ENCODE results near the gene SHISA8. TPM values are rescaled to one million over a fixed set of nuclear protein-coding genes. Genes with fewer than 3 reads are reported as not detected.

Gene SHISA8
- total RNA-seq, 6 experiments from 2014 or later: not detected

DNA sequence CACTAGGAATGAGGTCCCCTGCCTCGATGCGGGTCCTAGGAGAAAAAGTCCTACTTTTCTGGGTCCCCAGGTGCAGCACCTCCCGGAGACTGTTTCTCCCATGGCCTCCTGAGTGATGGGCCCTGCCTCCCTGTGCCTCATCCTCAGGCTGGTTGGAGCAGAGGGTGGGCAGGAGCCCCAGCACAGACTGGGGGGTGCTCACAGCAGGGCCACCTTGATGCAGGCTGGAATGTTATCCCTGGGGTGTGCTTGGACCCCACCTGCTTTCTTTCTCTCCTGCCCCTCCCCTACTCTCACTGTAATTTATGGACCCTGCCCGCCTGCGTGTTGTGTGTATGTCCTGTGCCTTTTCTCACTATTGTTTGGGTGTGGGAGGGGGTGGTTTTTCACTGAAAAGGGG, 8.1 kb downstream of the SHISA8 start:
- no peak for DNase-seq
- H3K4me3 Mint-ChIP-seq: no peak overlapping the region
- TF ChIP-seq, protein P1, sequence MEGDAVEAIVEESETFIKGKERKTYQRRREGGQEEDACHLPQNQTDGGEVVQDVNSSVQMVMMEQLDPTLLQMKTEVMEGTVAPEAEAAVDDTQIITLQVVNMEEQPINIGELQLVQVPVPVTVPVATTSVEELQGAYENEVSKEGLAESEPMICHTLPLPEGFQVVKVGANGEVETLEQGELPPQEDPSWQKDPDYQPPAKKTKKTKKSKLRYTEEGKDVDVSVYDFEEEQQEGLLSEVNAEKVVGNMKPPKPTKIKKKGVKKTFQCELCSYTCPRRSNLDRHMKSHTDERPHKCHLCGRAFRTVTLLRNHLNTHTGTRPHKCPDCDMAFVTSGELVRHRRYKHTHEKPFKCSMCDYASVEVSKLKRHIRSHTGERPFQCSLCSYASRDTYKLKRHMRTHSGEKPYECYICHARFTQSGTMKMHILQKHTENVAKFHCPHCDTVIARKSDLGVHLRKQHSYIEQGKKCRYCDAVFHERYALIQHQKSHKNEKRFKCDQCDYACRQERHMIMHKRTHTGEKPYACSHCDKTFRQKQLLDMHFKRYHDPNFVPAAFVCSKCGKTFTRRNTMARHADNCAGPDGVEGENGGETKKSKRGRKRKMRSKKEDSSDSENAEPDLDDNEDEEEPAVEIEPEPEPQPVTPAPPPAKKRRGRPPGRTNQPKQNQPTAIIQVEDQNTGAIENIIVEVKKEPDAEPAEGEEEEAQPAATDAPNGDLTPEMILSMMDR (IDR thresholded peaks at IDR 0.05): no peak
- H3K27me3 Mint-ChIP-seq (ENCODE audit: insufficient read depth): peaks cover 5% of the 10 kb centered on the region; the same call in 1 of the 2 replicates
- H3K9me3 Mint-ChIP-seq: no peaks in the 10 kb centered on the region
- peaks cover 8% of the 10 kb centered on the region; the same call in 1 of the 2 replicates for H3K4me1 Mint-ChIP-seq (ENCODE audit: low read depth)
- H3K27ac Mint-ChIP-seq: no peak overlapping the region
- no peaks in the 10 kb centered on the region for H3K36me3 Mint-ChIP-seq (ENCODE audit: low read depth)

- TF ChIP-seq, protein P1 (IDR thresholded peaks at IDR 0.05): no peak
- H3K4me3 Mint-ChIP-seq: no peak overlapping the region
- H3K27ac Mint-ChIP-seq: no peak overlapping the region
- no peaks in the 10 kb centered on the region for H3K36me3 Mint-ChIP-seq (ENCODE audit: low read depth)
- H3K27me3 Mint-ChIP-seq (ENCODE audit: insufficient read depth): no peaks in the 10 kb centered on the region
- H3K4me1 Mint-ChIP-seq (ENCODE audit: low read depth): peaks cover 8% of the 10 kb centered on the region; the same call in 1 of the 2 replicates
- no peak for DNase-seq
- H3K9me3 Mint-ChIP-seq: no peaks in the 10 kb centered on the region
Observed at GRCh38 chr22:41905411-41906202, 9.3 kb downstream of the SHISA8 start.

DNA sequence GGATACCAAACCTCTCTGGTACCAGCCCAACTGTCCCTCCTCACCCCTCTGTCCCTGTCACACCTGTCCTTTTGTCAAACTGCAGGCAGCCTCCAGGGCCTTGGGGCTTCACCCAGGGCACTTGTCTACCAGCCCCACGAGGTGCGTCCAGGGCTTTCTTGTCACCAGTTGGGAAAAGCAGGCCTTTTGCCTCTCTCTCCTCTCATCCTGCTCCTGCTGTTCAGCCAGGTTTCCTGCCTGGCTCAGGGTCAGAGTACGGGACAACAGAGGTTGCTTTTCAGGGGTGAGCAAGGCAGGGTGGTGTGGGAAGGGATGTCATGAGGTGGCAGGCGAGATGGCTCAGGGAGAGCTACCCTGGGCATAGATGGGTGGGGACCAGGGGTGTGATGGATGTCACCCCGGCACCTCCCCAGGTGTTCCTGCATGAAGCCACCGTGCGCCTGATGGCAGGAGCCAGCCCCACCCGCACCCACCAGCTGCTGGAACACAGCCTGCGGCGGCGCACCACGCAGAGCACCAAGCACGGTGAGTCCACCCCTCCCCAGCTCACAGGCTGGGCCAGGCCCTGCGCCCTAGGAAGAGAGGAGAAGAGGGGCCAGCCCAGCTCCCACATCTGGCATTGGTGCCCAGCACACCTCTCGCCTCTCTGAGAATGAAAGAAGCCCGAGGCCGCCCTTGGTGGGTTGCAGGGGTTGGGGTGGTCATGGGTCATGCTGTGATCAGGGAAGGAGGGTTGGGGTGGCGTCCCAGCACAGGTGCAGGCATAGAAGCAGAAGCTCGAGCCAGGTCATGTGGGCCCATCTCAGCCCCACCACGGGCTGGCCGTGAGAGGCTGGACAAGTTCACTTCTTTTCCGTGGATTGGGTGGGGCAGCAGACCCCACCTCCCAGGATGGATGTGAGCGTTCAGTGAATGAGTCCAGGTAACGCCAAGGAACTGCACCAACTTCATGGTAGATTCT, 10.1 kb downstream of the SHISA8 start:
- TF ChIP-seq, protein P1 (IDR thresholded peaks at IDR 0.05): no peak
- no peak for DNase-seq
- H3K27ac Mint-ChIP-seq: no peak overlapping the region
- no peaks in the 10 kb centered on the region for H3K9me3 Mint-ChIP-seq
- no peaks in the 10 kb centered on the region for H3K27me3 Mint-ChIP-seq (ENCODE audit: insufficient read depth)
- peaks cover 8% of the 10 kb centered on the region; the same call in 1 of the 2 replicates for H3K4me1 Mint-ChIP-seq (ENCODE audit: low read depth)
- no peak overlapping the region for H3K4me3 Mint-ChIP-seq
- no peaks in the 10 kb centered on the region for H3K36me3 Mint-ChIP-seq (ENCODE audit: low read depth)

DNA sequence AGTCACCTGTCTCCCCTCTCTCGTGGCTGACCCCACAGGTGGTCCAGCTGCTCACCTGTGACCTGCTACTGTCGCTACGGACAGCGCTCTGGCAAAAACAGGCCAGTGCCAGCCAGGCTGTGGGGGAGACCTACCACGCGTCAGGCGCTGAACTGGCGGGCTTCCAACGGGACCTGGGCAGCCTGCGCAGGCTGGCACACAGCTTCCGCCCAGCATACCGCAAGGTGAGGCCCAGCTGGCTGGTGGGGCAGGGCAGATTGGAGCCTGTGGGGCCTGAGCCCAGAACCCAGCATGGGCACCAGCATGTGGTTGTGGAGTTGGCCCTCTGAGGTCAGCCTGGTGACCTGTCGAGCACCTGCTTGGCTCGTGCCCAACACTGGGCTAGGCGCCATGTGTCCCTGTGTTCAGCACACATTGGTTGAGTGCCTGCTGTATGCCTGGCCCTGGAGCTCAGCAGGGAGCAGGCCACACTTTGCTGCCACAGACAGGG, 11.9 kb downstream of the SHISA8 start:
- TF ChIP-seq, protein P1 (IDR thresholded peaks at IDR 0.05): no peak
- Mint-ChIP-seq H3K27me3 (ENCODE audit: insufficient read depth) (no peaks in the 10 kb centered on the region; the same call in 1 of the 2 replicates), H3K36me3 (ENCODE audit: low read depth) (no peaks in the 10 kb centered on the region), H3K4me1 (ENCODE audit: low read depth) (peaks cover 6% of the 10 kb centered on the region; the same call in 1 of the 2 replicates), H3K4me3 (no peak overlapping the region), H3K9me3 (no peaks in the 10 kb centered on the region), H3K27ac (no peak overlapping the region)
- DNase-seq: no peak

GRCh38 chr22:41902016-41902415, 12.9 kb downstream of the SHISA8 start:
- no peaks in the 10 kb centered on the region; the same call in none of the 2 replicates for H3K27me3 Mint-ChIP-seq (ENCODE audit: insufficient read depth)
- no peak overlapping the region for H3K4me3 Mint-ChIP-seq
- TF ChIP-seq, protein P1 (IDR thresholded peaks at IDR 0.05): no peak
- H3K9me3 Mint-ChIP-seq: no peaks in the 10 kb centered on the region
- H3K27ac Mint-ChIP-seq: no peak overlapping the region
- no peaks in the 10 kb centered on the region for H3K4me1 Mint-ChIP-seq (ENCODE audit: low read depth)
- no peaks in the 10 kb centered on the region for H3K36me3 Mint-ChIP-seq (ENCODE audit: low read depth)
- DNase-seq: no peak
